SK-N-MC (cell line): ENCODE measurements around the gene GADD45GIP1.

Experiments used
- FOXP2 ChIP-seq: optimal IDR thresholded peaks from 2 replicates; pipeline ENCODE3; 2011; ENCODE audit warnings: mild to moderate bottlenecking, moderate library complexity; ENCODE audit not compliant: insufficient read depth; ENCODE audit errors: extremely low read length, control extremely low read depth
- POLR2AphosphoS5 ChIP-seq: IDR thresholded peaks from 2 replicates; pipeline ENCODE4 v1.6.1; 2012; ENCODE audit warnings: mild to moderate bottlenecking, low read depth, low read length, borderline replicate concordance

DNA sequence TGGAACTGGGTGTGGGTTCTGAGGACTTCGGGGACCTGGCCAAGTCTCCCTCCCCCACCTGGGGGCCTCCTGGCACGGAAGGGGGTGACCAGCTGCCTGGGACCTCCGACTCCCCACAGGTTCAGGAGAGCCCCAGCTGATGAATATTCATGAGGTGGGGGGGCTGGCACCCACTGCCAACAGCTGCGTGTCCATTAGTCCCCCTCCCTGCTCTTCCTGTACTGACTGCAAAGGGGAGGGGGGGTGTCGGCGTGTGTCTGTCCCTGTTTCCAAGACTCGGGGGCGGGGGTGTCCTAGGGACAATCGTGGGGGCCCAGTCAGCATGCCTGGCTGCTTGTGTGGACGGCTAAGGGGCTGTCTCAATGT is 27.6 kb upstream of the GADD45GIP1 start:
- TF ChIP-seq FOXP2 (no peak), POLR2AphosphoS5 (no peak)
